Heart left ventricle (tissue), 16 donors: ENCODE data around the gene TOGARAM2. TPM values are rescaled to one million over a fixed set of nuclear protein-coding genes. Genes with fewer than 3 reads are reported as not detected.

ENCODE experiments used
- ATAC-seq, 4 donors: fragments of 200-7000 bp; cut with Tn5 transposase; one replicate each; pipeline ENCODE4 v1.9.1; 2020 to 2022; ENCODE audit warnings: moderate library complexity in 4 of 4, mild to moderate bottlenecking in 3 of 4, moderate number of reproducible peaks in 1 of 4
- DNase-seq, 5 donors: peaks; one replicate each; pipeline ENCODE4 v3.0.0-alpha.2; 2020
- H3K27ac ChIP-seq, 12 donors: fragments of 200-600 bp; sonication (generic) in 4 of 12; one replicate each; pipeline versions ENCODE4 v1.5.0 to v1.8.0; 2016 to 2022; ENCODE audit warnings: mild to moderate bottlenecking in 2 of 12
- H3K27me3 ChIP-seq, 9 donors: fragments of 200-600 bp; sonication (generic) in 2 of 9; one replicate each; pipeline versions ENCODE4 v1.5.1 to v1.8.0; 2016 to 2022; ENCODE audit warnings: mild to moderate bottlenecking in 3 of 9
- H3K36me3 ChIP-seq, 9 donors: fragments of 200-600 bp; sonication (generic) in 2 of 9; one replicate each; pipeline versions ENCODE4 v1.5.0 to v1.8.0; 2018 to 2022; ENCODE audit warnings: mild to moderate bottlenecking in 2 of 9
- H3K4me1 ChIP-seq, 12 donors: fragments of 200-600 bp; sonication (generic) in 4 of 12; one replicate each; pipeline versions ENCODE4 v1.5.0 to v1.8.0; 2016 to 2022; ENCODE audit warnings: mild to moderate bottlenecking in 3 of 12
- H3K4me3 ChIP-seq, 12 donors: fragments of 200-600 bp; sonication (generic) in 4 of 12; one replicate each; pipeline versions ENCODE4 v1.5.0 to v1.8.0; 2017 to 2022; ENCODE audit warnings: mild to moderate bottlenecking in 9 of 12, moderate library complexity in 4 of 12
- H3K9me3 ChIP-seq, 12 donors: fragments of 200-600 bp; sonication (generic) in 4 of 12; one replicate each; pipeline versions ENCODE4 v1.5.0 to v1.8.0; 2016 to 2022; ENCODE audit warnings: mild to moderate bottlenecking in 1 of 12
- CTCF ChIP-seq, 12 donors: fragments of 200-600 bp; sonication (generic) in 4 of 12; IDR thresholded peaks; one replicate each; pipeline versions ENCODE4 v1.5.0 to v1.8.0; 2018 to 2022; ENCODE audit warnings: antibody characterized with exemption in 12 of 12, mild to moderate bottlenecking in 5 of 12
- POLR2A ChIP-seq, 2 donors: fragments of 450-650 bp; IDR thresholded peaks; one replicate each; pipeline ENCODE4 v1.6.1; 2017; ENCODE audit warnings: antibody characterized with exemption in 2 of 2, mild to moderate bottlenecking in 2 of 2, moderate library complexity in 2 of 2
- WGBS, 4 donors: extraction: QIAGEN DNeasy Blood & Tissue Kit in 2 of 4; methylation state at CpG; one replicate each; pipeline versions ENCODE4 v1.1.5 to v1.1.7; 2013 to 2018; 5-methylcytosine and 5-hydroxymethylcytosine counted together
- intact Hi-C, 10 donors: fragments of 100-400 bp; cut with DNase I; formaldehyde crosslinking; loops; one replicate each; pipeline versions ENCODE4 v1.11.1 to v1.14.2; 2022
- polyA plus RNA-seq, 2 donors: library from polyadenylated mRNA; stranded (reverse); fragments of 200-250 nt; gene quantifications; one replicate each; pipeline ENCODE4 v1.2.3, GENCODE V29; 2013
- total RNA-seq, 9 donors: library from RNA; depleted of rRNA in 2 of 9; stranded (reverse); fragments of >200 nt in 2 of 9; fragmentation: NEBNext Ultra II Directional in 3 of 9; extraction: Animal tissue kit (Norgen Biotek cat#: 25700) in 3 of 9; gene quantifications; one replicate each; pipeline versions ENCODE4 v1.1.0 to v1.2.4, GENCODE V29; 2016 to 2023
- donor health status: ischemic (EF 13 %, LVEDD 7.1; RV severe dilation, severe dysfunction).
- donor health status: healthy with polysubstance abuse.
- donor health status: DM: no; HTN: yes; CAD: no.
- donor health status: DM: no; HTN: no; CAD: no.
- donor health status: ischemic (EF 25% LVEDD 6.9; RV normal size, moderate dysfunction).
- donor health status: ischemic (EF 25% LVEDD 5.7; RV mildly dilated, moderate dysfunction).
- donor health status: healthy.
- donor health status: DM: yes; HTN: yes; CAD: no.
- donor health status: ischemic (EF 35%, LVEDD 5.7; RV mildly dilated, moderate dysfunction).
- donor health status: nonischemic (EF 11% LVEDD 7.7; RV severe dilation, severe dysfunction).
- donor health status: DM: yes; HTN: yes; CAD: no.
- donor health status: PGD.
- donor health status: ischemic (EF 29% LVEDD 5.4; RV normal size, mild dysfunction).
- donor health status: nonischemic (EF 23%, LVEDD 6.1; RV moderate dilation, normal function).

The TOGARAM2 gene
- total and polyA plus RNA-seq, 11 donors, result 0.24 to 23.9 (median 6.2) TPM

GRCh38 chr2:29057006-29057405 is 75.9 kb downstream of the TOGARAM2 start:
- intact Hi-C loops, result loop anchor here in 1 of 10 donors (5.0 kb wide), 1 partner anchor 80 kb away; no protein-coding TSS in a partner anchor

GRCh38 chr2:29059624-29060023 is 78.5 kb downstream of the TOGARAM2 start:
- Histone ChIP-seq H3K4me3 (no peak overlapping the region), H3K27ac (no peak overlapping the region), H3K27me3 (no peaks in the 10 kb centered on the region), H3K9me3 (no peaks in the 10 kb centered on the region), H3K4me1 (peaks cover 0 to 16% (median 0%) of the 10 kb centered on the region in 12 donors), H3K36me3 (no peaks in the 10 kb centered on the region)
- WGBS, 4 donors, result 86 to 97% (median 94%) methylated on average over 1 of the region's 1 CpG
- intact Hi-C loops, result loop anchor here in 1 of 10 donors (5.0 kb wide), 1 partner anchor 78 kb away; no protein-coding TSS in a partner anchor
- ATAC-seq (no peak), DNase-seq (no peak)
- TF ChIP-seq CTCF (IDR thresholded peaks at IDR 0.05) (no peak), POLR2A (IDR thresholded peaks at IDR 0.05) (no peak)

More at GRCh38 chr2:29057006-29057405, 75.9 kb downstream of the TOGARAM2 start:
- peaks cover 0 to 3% (median 0%) of the 10 kb centered on the region in 9 donors for H3K36me3 ChIP-seq
- no peak overlapping the region for H3K4me3 ChIP-seq
- ATAC-seq (no peak), DNase-seq (no peak)
- TF ChIP-seq POLR2A (IDR thresholded peaks at IDR 0.05), result no peak
- no peak for TF ChIP-seq CTCF (IDR thresholded peaks at IDR 0.05)
- H3K27me3 ChIP-seq, result no peaks in the 10 kb centered on the region
- H3K9me3 ChIP-seq, result no peaks in the 10 kb centered on the region
- WGBS, 4 donors, result 82 to 88% (median 86%) methylated on average over 4 of the region's 4 CpGs
- H3K27ac ChIP-seq, result no peak overlapping the region
- peaks cover 0 to 10% (median 0%) of the 10 kb centered on the region in 12 donors for H3K4me1 ChIP-seq

GRCh38 chr2:29060441-29060840 is 79.3 kb downstream of the TOGARAM2 start:
- TF ChIP-seq CTCF (IDR thresholded peaks at IDR 0.05), result no peak
- no peak for TF ChIP-seq POLR2A (IDR thresholded peaks at IDR 0.05)
- Histone ChIP-seq H3K4me1 (peaks cover 0 to 24% (median under 1%) of the 10 kb centered on the region in 12 donors), H3K9me3 (no peaks in the 10 kb centered on the region), H3K4me3 (no peak overlapping the region), H3K27me3 (no peaks in the 10 kb centered on the region), H3K36me3 (no peaks in the 10 kb centered on the region), H3K27ac (no peak overlapping the region)
- DNase-seq (no peak), ATAC-seq (no peak)
- WGBS, 4 donors, result 69 to 73% (median 70%) methylated on average over 9 of the region's 9 CpGs
- intact Hi-C loops, result no loop called here

GRCh38 chr2:29061176-29061575 is 80.1 kb downstream of the TOGARAM2 start:
- Histone ChIP-seq H3K36me3 (no peaks in the 10 kb centered on the region), H3K4me3 (no peak overlapping the region), H3K27ac (no peak overlapping the region), H3K9me3 (no peaks in the 10 kb centered on the region), H3K27me3 (no peaks in the 10 kb centered on the region), H3K4me1 (peaks cover 0 to 24% (median 1%) of the 10 kb centered on the region in 12 donors)
- 64 to 70% (median 67%) methylated on average over 6 of the region's 6 CpGs for WGBS, 4 donors
- ATAC-seq (no peak), DNase-seq (no peak)
- intact Hi-C loops, result no loop called here
- TF ChIP-seq POLR2A (IDR thresholded peaks at IDR 0.05), result no peak
- TF ChIP-seq CTCF (IDR thresholded peaks at IDR 0.05), result no peak
